Stimulated activated CD4-positive, alpha-beta T cell treated with anti-CD3 and anti-CD28 coated beads, Interleukin-15, amount 100 ng/mL, for 48 hours (primary cell): Measurements from ENCODE around the gene LIG1.

Experiments
- DNase-seq, 2 donors: peaks; one replicate each; pipeline ENCODE4 v3.0.0-alpha.2; 2020; ENCODE audit warnings: low read depth in 2 of 2

The LIG1 gene

DNA sequence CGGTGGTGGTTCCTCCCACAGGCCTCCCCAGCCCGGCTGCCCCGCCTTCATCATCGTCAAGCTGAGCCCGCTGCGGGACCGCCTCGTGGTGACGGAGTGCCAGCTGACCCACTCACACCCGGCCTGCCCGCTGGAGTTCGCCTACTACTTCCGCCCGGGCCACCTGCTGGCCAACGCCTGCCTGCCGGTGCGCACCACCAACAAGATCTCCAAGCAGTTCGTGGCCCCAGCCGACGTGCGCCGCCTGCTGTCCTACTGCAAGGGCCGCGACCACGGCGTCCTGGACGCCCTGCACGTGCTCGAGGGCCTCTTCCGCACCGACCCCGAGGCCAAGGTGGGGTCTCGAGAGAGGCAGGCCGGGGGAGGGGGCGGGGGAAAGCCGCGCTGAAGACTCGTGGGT lies 12.3 kb upstream of the LIG1 start:
- DNase-seq: no peak

DNA sequence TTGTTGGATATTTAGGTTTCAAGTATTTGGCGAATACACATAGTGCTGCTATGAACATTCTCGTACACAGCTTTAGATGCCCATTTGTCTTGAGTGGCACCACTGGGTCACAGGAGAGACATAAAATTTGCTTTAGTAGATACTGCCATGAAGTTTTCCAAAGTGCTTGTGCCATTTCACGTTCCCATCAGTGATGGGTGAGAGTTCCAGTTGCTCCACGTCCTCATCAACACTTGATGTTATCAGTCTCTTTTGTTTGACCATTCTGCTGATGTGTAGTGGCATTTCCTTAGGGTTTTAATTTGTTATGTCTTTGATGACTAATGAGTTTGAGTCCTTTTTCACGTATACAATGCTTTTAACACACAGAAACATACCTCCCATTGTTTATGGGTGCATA lies 11.4 kb upstream of the LIG1 start:
- DNase-seq: no peak

DNA sequence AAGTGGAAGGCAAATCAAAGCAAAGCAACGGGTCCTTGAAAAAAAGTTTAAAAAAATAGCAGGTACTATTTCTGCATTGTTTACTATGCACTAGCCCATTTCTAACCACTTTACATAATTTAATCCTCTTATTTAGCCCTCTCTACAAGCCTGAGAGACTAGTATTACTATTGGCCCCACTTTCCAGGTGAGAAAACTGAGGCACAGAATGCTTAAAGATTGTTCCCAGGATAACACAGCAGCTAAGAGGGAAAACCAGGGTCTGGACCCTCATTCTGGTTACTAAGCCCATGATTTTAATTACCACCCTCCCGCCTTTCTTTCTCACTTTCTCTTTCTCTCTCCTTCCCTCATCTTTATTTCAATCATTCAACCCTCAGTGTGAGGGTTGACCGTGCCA lies 6.1 kb upstream of the LIG1 start:
- no peak for DNase-seq

DNA sequence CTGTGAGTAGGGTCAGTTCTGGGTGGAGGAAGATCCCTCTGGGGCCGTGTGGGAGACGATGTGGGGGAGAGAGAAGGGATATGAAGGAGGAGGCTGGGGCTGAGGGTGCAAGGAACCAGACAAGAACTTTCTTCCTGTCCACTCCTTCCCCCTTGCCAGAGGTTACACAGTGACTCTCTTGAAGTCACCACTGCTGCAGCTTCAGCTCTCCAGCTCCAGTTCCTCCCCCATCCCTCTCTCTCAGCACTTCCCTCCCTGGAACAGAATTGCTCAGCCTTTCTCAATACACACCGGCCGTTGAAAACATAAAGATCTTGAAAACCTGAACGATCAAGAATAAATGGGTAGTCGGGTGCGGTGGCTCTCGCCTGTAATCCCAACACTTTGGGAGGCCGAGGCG lies 5.4 kb upstream of the LIG1 start:
- no peak for DNase-seq

DNA sequence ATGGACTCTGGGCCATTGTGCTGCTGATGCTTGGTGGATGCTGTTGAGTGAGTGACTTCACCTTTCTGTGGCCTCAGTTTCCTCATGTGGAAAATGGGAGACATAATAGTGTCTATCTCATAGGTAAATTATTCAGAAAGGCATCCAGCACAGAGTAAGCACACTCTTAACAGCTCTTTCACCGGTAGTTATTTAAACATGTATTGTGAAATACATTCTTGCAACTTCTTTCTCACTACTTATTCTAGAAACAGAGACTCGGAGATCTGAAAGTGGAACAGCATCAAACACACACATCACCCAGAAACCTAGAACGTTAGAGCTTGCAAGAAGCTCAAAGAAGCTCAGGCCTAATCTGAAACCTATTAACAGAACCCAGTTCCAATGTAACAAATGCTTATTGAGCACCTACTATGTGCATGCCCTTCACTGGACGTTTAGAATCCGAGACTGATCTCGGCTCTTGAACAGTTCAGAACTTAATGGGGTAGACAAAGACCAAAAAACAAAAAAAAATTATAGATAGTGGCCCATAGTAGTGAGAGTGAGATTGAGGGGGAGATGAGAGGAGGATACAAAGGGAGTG lies 4.4 kb upstream of the LIG1 start:
- DNase-seq: no peak

DNA sequence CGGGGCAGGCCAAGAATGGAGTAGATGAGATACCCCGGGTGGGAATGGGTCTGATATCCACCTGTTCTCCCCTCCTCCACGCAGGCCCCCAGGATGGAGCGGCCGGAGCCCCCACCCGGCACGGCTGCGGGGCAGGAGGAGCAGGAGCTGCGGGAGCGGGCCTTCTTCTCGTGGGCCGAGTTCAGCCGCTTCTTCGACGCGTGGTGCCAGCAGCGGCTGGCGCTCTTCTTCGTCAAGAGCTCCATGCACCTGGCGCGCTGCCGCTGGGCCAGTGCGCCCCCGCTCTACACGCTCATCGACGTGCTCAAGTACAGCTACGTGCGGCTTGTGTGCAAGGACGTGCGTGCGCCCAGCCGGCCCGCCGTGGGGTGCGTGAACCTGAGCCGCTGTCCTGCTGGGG lies 1.6 kb upstream of the LIG1 start:
- DNase-seq: no peak

DNA sequence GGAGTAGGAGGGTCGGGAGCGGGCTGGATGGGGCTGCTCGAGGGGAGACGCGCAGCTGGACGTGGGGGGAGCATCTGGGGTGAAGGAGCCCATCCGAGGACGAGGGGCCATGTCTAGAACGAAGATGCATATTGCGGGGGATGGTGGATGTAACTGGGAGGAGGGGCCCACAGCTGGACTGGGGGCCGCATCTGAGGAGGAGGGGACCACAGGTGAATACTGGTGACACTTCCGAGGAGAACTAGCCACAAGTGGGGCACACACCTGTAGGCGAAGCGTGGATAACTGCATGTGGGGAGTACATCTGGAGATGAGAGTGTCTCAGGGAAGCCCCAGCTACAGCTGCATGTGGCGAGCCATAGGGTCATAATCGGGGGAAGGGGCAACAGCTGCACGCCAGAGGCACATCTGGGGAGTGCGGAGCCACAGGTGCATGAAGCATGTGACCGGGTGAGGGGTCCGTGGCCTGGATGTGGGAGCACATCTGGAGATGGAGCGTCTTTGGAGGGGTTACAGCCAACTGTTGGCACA lies 738 bp upstream of the LIG1 start:
- no peak for DNase-seq

DNA sequence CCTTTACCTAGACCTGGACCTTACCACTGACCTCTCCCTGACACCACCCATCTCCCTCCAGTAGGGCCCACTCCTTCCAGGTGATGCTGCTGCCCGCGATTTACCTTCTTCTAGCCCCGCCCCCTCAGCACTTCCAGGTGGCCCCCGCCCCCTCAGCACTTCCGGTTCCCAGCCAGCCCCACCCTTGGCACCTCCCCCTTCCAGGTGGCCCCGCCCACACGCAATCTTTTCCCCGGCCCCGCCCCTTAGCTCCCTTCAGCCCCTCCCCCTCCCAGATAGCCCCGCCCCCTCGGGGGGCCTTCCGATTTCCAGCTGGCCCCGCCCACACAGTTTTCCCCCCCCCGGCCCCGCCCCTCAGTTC lies 586 bp downstream of the LIG1 start:
- DNase-seq: peak; percentile 87 to 89

DNA sequence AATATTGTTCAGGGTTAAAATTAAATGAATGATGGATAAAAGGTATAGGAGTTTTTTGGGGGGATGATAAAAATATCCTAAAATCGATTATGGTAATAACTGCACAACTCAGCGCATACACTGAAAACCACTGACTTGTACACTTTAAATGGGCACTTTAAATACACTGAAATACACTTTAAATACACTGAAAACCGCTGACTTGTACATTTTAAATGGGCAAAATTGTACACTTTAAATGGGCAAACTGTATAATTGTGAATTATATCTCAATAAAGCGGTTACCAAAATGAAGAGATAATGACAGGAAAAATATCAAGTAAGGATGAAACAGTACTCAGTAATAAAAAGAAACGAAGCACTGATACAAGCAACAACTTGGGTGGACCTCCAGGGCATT lies 1.5 kb downstream of the LIG1 start:
- DNase-seq: no peak

DNA sequence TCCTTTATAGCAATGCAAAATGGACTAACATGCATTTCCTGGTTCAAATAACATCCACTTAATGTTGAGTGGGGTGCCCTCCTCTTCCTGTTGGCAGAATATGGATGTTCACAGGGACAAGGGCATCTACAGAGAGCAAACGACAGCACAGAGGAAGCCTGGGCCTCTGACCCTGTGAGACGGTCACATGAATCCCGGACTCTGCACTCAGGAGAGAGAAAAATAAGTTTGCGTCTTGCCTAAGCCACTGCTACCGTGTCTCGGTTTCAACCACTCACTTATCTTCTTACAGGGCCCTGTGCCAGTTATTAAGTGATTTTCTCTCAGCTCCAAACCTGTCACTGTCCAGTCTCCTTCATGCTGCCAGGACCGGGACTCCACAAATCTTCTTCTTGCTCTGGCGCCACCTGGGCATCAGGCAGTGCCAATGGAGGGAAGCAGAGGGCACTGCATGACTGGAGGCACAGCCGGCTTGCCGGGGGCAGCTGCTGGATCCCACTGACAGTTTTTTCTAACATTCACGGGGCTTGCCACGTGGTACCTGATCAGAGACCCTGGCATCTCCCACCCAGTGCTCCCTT lies 11.8 kb downstream of the LIG1 start:
- DNase-seq: no peak

DNA sequence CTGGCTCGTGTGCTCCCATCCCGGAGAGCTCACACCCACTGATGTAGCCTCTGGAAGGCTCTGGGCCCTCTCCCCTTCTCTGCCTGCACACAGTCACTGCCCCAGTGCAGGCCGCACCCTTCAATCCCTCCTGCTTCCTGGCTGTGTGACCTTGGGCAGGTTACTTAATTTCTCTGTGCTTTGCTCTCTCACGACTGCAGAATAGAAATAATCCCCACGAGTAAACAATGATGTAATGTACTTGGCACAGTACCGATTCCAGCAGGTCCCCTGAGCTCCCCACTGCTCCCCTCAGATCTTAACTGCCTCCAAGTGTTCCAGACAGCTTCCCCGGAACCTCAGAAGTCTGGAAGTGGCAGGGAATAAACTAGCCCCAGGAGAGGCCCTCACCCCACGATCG lies 16.1 kb downstream of the LIG1 start:
- DNase-seq: no peak

DNA sequence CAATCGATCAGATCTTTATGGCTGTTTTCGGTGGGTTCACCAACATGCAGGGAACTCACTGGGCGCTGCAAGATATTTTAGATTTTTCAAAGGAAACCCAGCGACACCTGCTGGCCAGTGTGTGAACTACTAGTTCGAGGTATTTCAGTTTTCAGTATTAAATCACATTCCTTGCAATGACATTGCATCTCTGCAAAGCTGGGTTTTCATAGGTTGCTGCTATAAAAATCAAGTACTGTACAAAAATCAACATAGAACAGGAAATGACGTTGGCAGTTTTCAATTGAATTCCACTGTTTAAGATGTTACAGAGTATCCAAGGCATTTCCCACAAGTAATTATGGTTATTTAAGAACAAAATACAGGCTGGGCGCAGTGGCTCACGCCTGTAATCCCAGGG lies 17.6 kb downstream of the LIG1 start:
- peak; percentile 7 to 45 for DNase-seq

DNA sequence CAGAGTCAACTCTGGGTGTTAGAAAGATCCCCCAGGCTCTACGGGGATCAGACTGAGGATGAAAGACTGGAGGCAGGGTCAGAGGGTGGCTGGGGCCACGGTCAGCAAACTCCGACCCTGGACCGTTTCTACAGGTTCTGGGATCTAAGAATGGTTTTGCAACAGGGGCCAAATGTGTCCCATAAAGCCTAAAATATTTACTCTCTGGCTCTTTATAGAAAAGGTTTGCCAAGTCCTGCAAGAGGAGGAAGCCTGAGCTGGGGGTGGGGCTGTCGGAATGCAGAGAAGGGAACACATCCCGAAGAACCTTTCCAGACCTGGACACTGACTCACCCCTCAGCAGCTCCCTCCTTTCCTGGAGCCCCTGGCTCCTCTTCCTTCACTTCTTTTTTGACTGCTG lies 20.7 kb downstream of the LIG1 start:
- no peak for DNase-seq

DNA sequence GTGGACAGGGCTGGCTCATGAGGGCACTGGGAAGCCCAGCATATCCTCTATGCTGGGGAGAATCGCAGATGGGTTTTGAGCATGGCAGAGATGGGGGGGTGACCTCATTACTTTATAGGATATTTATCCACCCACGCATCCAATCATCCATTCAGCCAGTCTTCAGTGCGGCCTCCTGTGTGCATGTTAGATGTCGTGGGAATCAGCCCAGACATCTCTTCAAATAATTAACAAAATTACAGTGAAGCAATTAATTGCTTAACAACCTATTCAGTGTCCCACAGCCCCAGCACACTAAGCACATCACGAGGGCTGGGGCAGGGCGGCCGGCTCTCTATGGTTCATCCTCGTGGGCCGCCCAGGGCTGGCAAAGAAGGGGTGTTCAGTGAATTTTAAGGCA lies 21.6 kb downstream of the LIG1 start:
- no peak for DNase-seq

DNA sequence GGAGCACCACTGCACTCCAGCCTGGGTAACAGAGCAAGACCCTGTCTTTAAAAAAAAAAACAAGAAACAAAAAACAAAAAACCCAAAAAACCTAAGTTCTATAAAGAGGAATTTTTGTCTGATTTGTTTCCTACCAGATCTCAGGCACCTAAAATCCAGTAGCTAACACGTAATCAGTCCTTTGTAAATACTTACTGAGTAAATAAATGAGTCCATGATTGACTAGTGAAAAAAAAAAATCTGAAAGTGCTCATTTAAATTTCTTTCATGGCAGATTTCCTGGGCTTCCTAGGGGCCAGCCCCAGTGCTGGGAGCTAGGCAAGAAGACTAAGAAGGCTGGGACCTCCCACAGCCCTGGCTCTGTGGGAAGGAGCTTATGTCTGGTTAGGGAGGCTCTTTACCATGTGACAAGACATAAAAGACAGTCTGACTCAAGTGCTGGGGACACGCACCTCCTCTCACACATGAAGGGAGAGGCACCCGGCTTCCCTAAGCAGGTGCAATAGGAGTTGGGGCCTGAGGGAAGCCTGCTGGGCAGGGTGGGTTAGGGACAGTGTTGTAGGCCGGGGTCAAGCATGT lies 22.5 kb downstream of the LIG1 start:
- DNase-seq: no peak

DNA sequence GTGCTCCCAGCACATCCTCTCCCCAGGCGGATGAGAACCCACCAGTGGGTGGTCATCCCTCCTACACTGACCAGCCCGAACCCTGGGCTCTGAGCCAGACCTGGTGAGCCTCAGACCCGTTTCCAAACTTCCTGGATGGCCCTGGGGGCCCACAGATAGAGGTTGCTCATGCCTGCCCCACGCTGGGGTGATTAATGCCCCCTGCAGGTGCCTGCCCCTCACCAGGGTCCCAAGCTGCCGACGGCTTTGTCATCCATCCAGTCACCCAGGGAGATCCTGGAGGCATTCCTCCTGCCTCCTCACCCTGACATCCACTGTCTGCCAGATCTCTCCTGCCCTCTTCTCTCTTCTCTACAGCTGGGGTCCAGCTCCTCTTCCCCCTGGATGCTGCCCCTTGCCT lies 31.1 kb downstream of the LIG1 start:
- no peak for DNase-seq

DNA sequence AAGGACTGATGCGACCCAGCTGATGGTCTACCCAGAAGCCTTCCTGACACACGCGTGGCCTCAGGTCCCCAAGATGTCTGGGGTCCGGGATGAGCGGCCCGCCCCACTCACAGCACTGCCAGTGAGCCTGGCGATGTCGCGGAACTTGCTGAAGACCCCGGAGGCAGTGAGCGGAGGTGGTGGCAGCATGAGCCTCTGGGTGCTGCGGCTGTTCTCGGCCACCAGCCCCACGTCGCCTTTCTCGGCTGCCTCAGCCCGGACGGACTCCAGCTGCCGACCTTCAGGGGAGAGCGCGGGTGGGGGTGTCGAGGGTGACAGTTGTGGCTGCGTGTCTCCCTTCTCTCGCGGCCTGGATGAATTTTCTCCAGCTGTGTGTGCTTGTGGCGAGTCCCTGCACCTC lies 32.7 kb downstream of the LIG1 start:
- no peak for DNase-seq

DNA sequence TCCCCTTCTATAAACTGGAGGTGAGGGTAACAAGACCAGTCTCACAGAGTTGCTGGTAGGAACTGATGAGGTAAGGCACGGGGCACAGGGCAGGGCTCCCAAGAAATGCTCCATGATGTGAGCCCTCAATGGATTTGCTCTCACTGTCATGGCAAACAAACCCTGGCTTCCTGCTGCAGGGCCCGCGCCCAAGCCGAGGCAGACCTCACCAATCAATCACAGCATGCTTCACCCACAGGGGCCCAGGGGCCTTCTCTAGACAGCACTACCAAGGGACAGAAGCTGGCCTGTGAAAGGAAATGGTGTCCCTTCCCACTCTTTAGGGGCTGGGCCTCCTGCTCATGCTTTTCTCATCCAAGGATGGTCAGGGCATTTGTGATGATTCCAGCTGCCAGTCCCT lies 33.6 kb downstream of the LIG1 start:
- DNase-seq: no peak

DNA sequence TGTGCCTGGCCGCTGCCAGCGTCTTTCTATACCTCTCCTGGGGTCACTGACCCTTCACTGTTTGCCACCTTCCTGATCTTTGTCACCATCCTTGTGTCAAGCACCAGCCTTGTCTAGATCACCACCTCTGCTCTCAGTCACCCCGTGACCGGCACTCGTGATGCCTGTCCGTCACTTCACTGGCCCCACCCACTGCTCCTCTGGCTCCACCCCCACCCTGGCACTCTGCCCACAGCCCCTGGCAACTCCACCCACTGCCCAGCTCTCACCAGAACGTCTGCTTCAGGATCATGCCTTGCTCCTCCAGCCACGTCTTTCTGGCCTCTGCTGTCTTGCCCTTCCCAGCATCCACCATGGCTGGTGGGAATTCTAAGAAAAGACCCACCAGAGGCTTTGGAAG lies 34.7 kb downstream of the LIG1 start:
- DNase-seq: peak in 1 of 2 donors; percentile 22

DNA sequence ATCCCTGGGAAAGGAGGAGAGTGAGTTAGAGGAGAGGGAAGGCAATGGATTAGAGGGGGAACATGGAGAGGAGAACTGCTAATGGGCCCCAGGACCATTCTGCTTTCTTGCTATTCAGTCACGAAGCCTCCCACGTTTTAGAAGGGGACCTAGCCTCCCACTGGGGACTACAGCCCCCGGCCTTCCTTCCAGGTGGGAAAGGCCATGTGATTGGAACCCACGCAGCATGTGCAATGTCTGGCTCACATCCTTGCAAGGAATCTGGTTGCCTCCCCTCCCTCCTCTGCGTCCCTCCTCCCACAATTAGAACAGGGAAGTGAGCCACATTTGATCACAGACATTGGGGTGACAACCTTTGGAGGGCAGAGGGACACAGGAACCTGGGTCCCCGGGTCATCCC lies 37.0 kb downstream of the LIG1 start:
- DNase-seq: no peak

DNA sequence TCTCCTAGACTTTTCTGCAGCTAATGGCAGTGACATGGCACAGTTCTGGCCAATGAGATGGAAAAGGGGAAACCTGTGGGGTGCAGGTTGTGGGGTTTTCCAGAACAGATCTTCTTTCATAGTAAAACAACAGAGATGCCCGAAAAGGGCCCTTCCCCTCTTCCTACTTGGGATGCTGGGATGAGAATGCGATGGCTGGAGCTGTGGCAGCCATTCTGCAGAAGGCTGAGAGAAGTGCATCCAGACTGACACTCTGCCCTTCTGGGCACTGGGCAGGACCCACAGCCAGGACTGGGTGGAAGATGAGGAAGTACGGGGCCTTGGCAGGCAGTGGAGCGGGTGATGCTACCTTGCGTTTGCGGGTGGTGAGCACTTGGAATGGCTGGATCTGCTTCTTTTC lies 42.6 kb downstream of the LIG1 start:
- DNase-seq: no peak

DNA sequence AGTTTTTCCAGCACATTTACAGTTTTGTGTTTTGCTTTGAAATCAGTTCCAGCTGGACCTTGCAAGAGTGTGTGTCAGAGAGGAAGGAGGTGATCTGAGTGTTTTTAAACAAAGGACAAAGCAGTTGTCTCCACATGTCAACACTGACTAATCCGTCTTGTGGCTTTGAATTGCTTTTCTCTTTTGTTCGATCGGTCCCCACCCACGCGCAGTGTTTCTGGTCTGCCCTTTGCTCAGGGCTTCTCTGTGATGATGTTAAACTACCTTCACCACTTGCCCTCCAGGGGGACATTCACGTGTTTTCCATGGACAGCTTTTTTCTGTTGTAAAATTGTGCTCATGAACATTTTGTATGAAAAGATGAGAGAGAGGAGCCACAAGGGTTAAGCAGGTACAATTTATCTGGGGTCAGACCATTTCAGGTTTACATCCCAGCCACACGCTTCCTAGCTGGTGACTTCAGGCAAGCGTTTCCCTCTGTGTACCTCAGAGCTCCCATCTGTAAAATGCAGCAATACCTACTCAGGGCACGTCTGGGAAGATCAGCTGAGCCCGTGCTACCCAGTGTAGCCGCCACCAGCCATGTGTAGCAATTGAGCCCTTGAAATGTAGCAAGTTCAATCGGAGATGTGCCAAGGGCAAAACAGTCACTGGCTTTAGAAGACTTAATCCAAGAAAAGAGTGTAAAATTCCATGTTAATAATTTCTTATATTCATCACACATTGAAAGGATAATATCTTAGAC lies 46.1 kb downstream of the LIG1 start:
- peak; percentile 58 to 61 for DNase-seq

DNA sequence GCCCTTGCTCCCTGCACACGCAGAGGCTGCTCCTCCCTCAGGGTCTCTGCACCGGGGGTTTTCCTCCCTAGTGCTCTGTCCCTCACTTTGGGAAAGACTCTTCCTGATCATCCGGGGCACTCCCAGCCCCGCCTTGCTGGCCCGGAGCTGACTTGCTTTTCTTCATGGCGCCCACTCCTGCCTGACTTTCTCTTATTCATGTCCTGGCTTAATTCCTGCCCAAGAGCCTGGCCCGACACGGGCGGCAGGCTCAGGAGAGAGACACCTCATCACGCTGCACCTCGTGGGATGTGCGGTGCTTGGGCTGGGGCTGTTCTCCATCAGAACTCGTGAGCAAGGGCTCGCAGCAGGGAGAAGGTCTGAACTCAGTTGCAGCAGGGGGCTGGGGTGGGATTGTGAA lies 47.7 kb downstream of the LIG1 start:
- no peak for DNase-seq
